GM23338 (cell line): ENCODE results near the gene KLRC1.

Source experiments
- EZH2 ChIP-seq: fragments of 200-600 bp; sonication (generic); IDR thresholded peaks from one replicate; pipeline ENCODE4 v1.8.0; 2017; ENCODE audit warnings: antibody characterized with exemption, mild to moderate bottlenecking, low read depth; ENCODE audit not compliant: unreplicated experiment
- EZH2phosphoT487 ChIP-seq: fragments of 200-600 bp; sonication (generic); IDR thresholded peaks from one replicate; pipeline ENCODE4 v1.8.1; 2018; ENCODE audit warnings: antibody characterized with exemption; ENCODE audit not compliant: unreplicated experiment
- JUNB ChIP-seq: IDR thresholded peaks from one replicate; pipeline ENCODE4 v1.6.1; 2016; ENCODE audit warnings: antibody characterized with exemption; ENCODE audit not compliant: unreplicated experiment
- POLR2AphosphoS5 ChIP-seq: IDR thresholded peaks from 2 replicates; pipeline ENCODE4 v1.6.1; 2016; ENCODE audit warnings: antibody characterized with exemption, low read depth
- ZNF114 ChIP-seq: fragments of 250-450 bp; sonication (Bioruptor Pico); IDR thresholded peaks from 2 replicates; pipeline ENCODE4 v1.5.0; 2020; ENCODE audit warnings: mild to moderate bottlenecking, moderate library complexity
- ZNF331 ChIP-seq: fragments of 250-450 bp; sonication (Bioruptor Pico); IDR thresholded peaks from 2 replicates; pipeline ENCODE4 v1.5.0; 2020; ENCODE audit warnings: low read depth, mild to moderate bottlenecking, moderate library complexity
- ZNF462 ChIP-seq: fragments of 250-450 bp; sonication (Bioruptor Pico); IDR thresholded peaks from 2 replicates; pipeline ENCODE4 v1.5.0; 2020; ENCODE audit warnings: mild to moderate bottlenecking, moderate library complexity
- TF ChIP-seq, protein P1 (sequence below), 2 experiments: fragments of 200-600 bp in 1 of 2; sonication (generic) in 1 of 2; conservative IDR thresholded peaks; 2 replicates each; pipeline versions ENCODE4 v1.5.1 to v1.6.1; 2016 to 2017; ENCODE audit warnings: antibody characterized with exemption in 2 of 2, low read depth in 2 of 2, mild to moderate bottlenecking in 2 of 2, moderate library complexity in 1 of 2
- TF ChIP-seq, protein P2 (sequence below): IDR thresholded peaks from one replicate; pipeline ENCODE4 v1.6.1; 2018; ENCODE audit warnings: antibody characterized with exemption; ENCODE audit not compliant: unreplicated experiment

DNA sequence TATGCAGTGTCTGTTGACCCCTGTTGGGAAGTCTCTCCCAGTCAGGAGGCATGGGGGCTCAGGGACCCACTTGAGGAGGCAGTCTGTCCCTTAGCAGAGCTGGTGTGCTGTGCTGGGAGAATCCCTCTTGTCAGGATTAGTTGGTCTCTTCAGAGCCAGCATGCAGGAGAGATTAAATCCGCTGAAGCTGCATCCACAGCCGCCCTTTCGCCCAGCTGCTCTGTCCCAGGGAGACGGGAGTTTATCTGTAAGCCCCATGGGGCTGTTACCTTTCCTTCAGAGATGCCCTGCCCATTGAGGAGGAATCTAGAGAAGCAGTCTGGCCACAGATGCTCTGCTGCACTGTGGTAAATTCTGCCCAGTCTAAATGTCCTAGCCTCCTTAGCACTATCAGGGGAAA lies 13.1 kb upstream of the KLRC1 start:
- TF ChIP-seq, protein P1, sequence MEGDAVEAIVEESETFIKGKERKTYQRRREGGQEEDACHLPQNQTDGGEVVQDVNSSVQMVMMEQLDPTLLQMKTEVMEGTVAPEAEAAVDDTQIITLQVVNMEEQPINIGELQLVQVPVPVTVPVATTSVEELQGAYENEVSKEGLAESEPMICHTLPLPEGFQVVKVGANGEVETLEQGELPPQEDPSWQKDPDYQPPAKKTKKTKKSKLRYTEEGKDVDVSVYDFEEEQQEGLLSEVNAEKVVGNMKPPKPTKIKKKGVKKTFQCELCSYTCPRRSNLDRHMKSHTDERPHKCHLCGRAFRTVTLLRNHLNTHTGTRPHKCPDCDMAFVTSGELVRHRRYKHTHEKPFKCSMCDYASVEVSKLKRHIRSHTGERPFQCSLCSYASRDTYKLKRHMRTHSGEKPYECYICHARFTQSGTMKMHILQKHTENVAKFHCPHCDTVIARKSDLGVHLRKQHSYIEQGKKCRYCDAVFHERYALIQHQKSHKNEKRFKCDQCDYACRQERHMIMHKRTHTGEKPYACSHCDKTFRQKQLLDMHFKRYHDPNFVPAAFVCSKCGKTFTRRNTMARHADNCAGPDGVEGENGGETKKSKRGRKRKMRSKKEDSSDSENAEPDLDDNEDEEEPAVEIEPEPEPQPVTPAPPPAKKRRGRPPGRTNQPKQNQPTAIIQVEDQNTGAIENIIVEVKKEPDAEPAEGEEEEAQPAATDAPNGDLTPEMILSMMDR (conservative IDR thresholded peaks at IDR 0.05; ENCODE audit: low read depth in 2 of 2) = no peak
- no peak for TF ChIP-seq ZNF462 (CRISPR knock-in tag)
- TF ChIP-seq, protein P2, sequence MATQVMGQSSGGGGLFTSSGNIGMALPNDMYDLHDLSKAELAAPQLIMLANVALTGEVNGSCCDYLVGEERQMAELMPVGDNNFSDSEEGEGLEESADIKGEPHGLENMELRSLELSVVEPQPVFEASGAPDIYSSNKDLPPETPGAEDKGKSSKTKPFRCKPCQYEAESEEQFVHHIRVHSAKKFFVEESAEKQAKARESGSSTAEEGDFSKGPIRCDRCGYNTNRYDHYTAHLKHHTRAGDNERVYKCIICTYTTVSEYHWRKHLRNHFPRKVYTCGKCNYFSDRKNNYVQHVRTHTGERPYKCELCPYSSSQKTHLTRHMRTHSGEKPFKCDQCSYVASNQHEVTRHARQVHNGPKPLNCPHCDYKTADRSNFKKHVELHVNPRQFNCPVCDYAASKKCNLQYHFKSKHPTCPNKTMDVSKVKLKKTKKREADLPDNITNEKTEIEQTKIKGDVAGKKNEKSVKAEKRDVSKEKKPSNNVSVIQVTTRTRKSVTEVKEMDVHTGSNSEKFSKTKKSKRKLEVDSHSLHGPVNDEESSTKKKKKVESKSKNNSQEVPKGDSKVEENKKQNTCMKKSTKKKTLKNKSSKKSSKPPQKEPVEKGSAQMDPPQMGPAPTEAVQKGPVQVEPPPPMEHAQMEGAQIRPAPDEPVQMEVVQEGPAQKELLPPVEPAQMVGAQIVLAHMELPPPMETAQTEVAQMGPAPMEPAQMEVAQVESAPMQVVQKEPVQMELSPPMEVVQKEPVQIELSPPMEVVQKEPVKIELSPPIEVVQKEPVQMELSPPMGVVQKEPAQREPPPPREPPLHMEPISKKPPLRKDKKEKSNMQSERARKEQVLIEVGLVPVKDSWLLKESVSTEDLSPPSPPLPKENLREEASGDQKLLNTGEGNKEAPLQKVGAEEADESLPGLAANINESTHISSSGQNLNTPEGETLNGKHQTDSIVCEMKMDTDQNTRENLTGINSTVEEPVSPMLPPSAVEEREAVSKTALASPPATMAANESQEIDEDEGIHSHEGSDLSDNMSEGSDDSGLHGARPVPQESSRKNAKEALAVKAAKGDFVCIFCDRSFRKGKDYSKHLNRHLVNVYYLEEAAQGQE = no peak
- TF ChIP-seq JUNB = no peak
- no peak for TF ChIP-seq EZH2
- TF ChIP-seq ZNF114 (CRISPR knock-in tag) = no peak
- no peak for TF ChIP-seq EZH2phosphoT487
- no peak for TF ChIP-seq ZNF331
- no peak for TF ChIP-seq POLR2AphosphoS5
